ENCODE measurements around the gene POLR3A.
A peak's percentile ranks its signal among the peaks of the same experiment; 100 is the strongest.

POLR3A gene

GRCh38 chr10:78045856-78046255, 16.5 kb upstream of the POLR3A start:
- no peak for DNase-seq

GRCh38 chr10:78045237-78045636, 15.9 kb upstream of the POLR3A start:
- peak in 1 of 2 experiments; percentile 27 for DNase-seq

DNA sequence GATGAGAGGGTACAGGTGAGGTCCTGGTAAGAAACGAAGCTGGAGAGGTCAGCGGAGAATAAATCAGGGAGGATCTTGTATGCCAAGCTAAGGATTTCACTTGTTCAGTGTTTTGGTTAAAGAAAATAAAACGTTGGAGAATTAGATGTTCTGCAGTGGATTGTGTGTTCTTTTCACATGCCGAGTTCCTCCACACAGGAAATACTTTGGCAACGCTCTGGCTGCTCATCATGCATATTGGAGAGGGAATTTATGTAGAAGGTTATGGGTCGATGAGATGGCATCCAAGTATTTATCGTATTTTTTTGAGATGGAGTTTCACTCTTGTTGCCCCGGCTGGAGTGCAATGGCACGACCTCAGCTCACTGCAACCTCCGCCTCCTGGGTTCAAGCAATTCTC, 15.4 kb upstream of the POLR3A start:
- DNase-seq: no peak

- no peak for DNase-seq
Measured at GRCh38 chr10:78044179-78044578, 14.9 kb upstream of the POLR3A start.

GRCh38 chr10:78042752-78043104, 13.4 kb upstream of the POLR3A start:
- no peak for DNase-seq

DNA sequence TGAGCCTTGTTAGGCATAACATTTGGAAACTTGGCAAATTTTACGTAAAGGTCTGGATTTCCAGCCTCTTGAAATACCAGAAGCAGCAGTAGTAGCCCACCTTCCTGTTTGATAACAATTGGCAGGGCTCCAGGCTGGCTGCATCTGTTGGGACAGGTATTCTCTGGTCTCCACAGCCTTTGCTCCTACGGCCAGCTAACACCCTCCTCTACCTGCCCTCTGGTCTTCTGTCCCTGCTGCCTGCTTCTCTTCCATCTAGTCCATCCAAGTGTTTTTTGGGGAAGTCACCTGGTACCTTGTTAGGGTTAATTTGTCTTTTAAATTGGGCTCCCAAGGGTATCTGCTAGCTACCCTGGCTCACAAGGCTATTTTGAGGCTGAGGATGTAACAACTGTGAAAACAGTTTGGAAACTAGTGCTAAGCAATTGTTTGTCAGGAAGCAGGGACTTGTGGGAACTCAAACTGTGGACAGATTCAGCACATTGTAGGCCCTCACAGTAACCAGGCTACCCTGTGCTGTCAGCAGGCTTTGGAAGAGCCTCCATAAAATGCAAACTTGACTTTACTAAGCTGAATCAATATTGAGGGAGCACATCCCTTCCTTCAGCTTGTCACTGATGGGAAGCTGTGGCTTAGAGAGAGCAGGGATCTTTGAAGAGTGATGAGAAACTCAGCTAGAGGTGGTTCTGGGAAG, 12.9 kb upstream of the POLR3A start:
- peak in 1 of 2 experiments; percentile 38 for DNase-seq

DNA sequence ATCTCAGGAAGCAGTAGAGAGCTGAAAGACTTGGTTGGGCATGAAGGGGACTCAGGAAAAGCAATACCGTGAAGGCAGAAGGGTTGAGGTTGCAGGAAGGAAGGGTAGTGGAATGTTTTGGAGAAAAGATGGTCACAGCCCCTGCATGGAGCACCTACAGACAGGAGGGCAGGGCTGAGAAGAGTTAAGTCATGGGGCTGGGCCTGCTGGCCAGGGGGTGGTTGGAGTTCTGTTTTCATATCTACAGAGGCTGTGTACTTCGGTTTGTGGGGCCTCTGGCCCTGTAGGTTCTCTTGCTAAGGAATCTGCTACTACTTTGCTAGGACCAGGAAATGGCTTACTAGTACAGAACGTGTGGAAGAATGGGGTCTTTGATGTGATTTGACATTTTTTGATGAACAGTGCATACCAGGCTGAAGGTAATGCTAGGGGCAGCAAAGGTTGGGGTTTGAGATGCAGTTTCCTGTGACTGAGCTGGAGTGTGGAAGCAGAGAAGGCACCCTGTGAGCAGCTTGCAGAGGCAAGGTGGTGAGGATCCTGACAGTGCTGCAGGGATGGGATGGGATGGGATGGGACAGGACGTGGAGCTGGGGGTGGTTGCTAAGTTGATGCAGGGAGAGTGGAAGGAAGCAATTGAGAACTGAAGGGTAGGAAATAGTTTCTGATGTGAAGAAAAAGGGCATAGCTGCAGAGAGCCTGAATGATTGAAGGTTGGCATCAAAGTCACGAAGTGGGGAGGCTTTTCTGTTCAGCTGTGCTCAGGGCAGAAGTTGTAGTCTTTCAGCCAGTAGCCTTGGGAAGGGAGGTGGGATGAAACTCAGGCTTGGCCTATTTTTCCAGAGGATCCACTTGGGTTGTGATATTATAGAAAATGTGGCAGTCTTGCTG, 12.1 kb upstream of the POLR3A start:
- peak in 1 of 2 experiments; percentile 45 for DNase-seq

- no peak for DNase-seq
Measured at GRCh38 chr10:78039743-78040142, 10.4 kb upstream of the POLR3A start.

DNA sequence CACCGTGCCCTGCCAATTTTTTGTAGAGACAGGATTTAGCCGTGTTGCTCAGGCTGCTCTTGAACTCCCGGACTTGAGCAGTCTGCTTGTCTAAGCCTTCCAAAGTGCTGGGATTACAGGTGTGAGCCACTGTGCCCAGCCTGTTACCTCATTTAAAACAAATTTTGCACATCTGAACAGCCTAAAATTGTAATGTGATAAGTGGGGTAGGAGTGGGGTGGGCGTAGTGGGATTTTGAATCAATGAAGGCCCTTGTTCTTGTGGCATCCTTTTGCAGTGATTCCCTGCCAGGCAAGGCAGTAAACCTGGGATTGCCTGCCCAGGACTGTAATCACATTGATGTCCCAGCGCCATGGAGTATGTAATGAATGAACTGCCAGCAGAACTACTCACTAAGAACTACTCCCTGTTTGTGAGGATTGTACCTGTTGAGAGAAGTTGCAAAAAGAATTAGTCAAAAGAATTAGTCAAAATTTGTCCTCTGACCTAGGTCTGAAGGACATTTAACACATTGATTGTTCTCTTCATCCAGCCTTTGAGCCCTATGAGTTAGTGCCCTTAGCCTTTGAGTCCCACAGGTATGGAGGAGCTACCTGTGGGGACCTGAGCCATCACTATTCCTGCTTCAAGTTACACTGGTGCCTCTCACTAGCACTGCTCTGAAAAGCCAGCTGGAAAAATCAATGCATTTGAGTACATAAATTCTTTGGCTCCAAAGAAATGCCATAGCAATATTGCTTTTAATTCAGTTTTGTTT, 9.7 kb upstream of the POLR3A start:
- no peak for DNase-seq

DNA sequence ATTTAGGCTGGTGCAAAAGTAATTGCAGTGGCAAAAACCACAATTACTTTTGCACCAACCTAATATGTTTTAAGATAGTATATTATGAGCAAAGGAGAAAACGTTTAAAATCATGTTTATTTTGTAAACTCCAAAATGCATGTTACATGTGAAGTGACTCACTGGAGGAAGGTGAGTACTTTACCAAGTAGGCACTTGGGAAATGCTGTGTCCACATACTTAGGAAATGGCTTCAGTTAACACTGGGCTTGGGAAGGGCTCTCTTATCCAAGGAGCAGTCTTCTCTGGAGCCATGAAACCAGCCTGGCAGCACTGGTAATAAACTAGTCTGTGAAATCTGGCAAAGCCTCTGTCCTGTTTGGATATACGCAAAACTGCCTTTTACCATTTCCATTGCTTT, 8.8 kb upstream of the POLR3A start:
- DNase-seq: no peak

- no peak for DNase-seq
Measured at GRCh38 chr10:78035933-78036583, 6.7 kb upstream of the POLR3A start.

DNA sequence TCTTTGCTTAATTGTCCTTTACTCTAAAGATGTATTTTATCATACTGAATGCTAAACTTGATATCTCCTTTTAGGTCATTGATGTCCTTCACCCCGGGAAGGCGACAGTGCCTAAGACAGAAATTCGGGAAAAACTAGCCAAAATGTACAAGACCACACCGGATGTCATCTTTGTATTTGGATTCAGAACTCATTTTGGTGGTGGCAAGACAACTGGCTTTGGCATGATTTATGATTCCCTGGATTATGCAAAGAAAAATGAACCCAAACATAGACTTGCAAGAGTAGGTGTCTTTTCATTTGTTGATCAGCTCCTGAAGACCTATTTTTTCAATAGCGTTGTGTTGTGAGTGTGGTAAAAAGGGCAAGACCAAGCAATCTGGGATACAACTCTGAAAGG, 6.1 kb upstream of the POLR3A start:
- no peak for DNase-seq

- DNase-seq: no peak
Measured at GRCh38 chr10:78035025-78035424, 5.7 kb upstream of the POLR3A start.

DNA sequence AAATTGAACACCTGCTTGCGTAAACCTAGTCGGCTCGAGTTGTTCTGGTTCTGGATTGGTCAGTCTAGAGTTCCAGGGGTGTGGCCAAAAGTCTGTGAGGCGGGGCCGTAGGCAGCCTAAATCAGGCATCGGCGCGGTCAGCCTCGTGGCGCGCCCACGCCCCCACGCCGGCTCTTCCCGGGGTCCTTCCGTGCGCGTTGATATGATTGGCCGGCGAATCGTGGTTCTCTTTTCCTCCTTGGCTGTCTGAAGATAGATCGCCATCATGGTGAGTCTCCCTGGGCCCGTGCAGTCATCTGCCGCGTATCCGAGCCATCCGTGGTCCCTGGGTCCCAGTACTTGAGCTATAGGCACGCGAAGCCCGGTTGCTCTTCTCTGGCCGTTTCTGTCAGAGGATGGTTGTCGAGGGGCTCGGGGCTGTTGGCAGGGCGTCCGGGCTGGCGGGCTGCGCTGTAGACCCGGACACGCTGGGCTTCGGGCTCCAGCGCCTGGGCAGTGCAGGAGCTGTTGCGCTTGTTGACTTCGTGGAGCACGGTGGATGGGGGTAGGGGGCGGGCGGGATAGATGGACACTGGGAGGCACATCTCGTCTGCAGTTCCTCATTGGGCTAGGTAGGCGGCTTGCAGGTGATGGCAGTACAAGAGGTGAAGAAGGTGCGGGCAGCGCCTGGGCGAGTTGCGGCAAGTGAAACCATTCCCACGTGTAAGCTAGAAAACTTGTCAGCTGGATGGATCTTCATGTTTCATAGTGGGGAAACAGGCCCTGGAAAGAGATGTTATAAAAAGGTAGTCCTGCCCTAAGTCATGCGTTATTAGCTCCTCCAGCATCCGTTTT, 4.5 kb upstream of the POLR3A start, which contains the start of gene RPS24:
Gene RPS24, plus strand, starts transcription at position 227 of the 834 bp plus-strand sequence. Its CDS starts 39 bp downstream, at position 266.
- peak; percentile 96 to 97 for DNase-seq

DNA sequence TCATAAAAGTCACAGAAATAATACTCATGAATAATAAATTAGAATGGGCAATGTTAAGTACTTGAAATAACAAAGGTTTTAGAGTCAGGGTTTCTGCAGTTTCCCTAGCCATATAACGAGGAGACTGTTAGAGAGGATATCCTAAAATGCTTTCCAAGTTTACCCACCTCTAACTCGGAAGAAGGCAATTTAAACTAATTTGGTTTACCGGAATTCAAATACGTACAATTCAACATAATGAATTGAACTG, 4.0 kb upstream of the POLR3A start:
- DNase-seq: no peak

DNA sequence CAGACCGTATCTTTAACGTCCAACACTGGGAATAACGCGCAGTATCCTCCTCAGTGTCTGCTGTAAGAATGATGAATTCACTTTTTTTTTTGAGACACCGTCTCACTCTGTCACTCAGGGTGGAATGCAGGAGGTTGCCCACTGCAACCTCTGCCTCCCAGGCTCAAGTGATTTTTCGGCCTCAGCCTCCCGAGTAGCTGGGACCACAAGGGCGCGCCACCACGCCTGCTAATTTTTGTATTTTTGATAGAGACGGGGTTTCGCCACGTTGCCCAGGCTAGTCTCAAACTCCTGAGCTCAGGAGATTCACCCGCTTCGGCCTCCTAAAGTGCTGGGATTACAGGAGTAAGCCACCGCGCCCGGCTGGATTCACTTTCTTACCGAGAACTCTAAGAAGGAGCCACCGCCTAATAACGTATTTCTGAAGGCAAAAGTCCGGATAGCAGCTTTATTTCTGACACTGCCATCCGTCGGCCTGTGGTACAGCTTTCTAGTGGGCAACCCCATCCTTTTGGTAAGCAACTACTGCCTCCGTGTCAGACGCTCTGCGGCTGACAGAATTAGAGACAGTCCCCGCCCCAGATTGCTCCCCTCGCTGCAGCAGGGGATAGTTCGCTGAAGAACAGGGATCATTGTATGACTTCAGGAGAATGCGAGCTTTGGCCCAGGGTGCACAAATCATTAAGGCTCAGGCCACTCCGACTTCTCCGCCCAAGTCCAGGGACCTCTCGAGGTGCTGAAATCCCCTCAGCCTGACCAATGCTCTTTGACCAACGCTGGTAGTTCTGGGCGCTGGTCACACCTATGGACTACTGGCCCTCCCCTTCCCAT, 662 bp downstream of the POLR3A start:
- peak; percentile 27 to 41 for DNase-seq

- DNase-seq: no peak
Measured at GRCh38 chr10:78025685-78026364, 3.5 kb downstream of the POLR3A start.

GRCh38 chr10:78023741-78024140, 5.6 kb downstream of the POLR3A start:
- DNase-seq: no peak

GRCh38 chr10:78021201-78021600, 8.1 kb downstream of the POLR3A start:
- DNase-seq: no peak

DNA sequence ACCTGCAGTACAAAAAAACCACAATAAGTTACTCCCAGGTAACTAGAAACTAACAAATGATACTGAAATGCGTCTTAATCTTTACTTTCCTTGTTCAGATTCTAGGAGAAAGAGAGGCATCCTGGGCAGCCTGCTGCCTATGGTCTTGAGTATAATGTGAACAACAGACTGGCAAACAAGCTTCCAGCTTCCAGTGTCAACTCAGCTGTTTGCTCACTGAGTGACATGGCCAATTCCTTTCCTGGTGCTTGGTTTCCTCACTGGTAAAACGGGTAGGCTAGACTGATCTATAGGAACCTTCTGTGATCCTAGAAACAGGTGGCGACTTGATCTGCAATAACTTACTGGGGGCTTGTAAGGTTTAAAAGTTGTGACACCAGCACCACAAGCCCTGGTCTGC, 10.1 kb downstream of the POLR3A start:
- DNase-seq: no peak

DNA sequence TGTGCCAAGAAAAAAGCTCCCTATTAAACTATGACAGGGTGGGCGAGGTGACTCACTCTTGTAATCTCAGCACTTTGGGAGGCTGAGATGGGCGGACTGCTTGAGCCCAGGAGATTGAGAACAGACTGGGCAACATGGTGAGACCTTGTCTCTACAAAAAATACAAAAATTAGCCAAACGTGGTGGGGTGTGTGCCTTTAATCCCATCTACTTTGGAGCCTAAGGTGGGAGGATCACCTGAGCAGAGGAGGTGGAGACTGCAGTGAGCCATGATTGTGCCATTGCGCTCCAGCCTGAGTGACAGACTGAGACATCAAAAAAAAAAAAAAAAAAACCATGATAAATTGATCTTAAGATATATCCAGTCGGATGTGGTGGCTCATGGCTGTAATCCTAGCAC, 11.5 kb downstream of the POLR3A start:
- no peak for DNase-seq

All from activated T-cell treated with anti-CD3 and anti-CD28 coated beads, Interleukin-2, amount 50 U/mL, for 48 hours (primary cell).